GM18867 (cell line): Measurements from ENCODE around the gene COMMD3.
"Not testable (repeated sequence)": the region's sequence is repeated elsewhere in the genome, so short reads cannot be mapped to it uniquely, and the experiment has no call there.

Experiments used
- ATAC-seq: cut with Tn5 transposase; IDR thresholded peaks from one replicate; pipeline ENCODE4 v1.9.1; 2021; ENCODE audit warnings: mild to moderate bottlenecking, moderate library complexity; ENCODE audit not compliant: unreplicated experiment

Gene COMMD3

DNA sequence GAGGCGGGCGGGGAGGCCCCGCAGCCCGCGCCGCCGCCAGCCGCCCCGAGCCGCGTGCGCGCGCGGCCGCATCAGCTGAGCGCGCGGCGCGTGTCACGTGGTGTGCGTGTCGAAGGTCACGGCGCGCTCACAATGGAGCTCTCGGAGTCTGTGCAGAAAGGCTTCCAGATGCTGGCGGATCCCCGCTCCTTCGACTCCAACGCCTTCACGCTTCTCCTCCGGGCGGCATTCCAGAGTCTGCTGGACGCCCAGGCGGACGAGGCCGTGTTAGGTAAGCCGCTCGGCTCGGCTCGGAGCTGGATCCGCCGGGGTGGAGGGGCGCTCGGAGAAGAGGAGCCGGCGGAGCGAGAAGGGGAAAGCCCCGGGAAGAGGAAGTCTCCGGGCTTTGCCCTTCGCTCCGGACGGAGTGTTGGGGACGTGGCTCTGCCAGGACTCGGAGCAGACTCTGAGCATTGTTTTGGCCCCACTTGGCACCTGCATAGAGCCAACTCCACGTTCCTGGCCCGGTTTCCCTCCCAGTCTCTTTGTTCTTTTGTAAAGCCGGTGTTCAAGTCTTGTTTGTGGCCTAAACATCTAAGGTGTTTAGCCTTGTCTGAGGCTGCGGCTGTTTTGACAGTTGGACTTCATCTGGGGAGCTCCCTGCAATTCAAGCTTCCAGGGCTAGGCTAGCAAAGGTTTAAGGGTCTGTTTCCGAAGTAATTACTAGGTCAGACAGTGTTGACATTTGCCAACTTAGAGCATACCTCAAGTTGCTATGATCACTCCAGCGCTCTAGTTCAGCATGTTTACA, at the start of gene COMMD3:
Gene COMMD3, plus strand, starts transcription at position 103 of the 790 bp plus-strand sequence. Its CDS starts 30 bp downstream, at position 133.
- ATAC-seq, result peak; percentile 57

- no peak for ATAC-seq
Observed at GRCh38 chr10:22268503-22268902, 47.7 kb upstream of the COMMD3 start.

DNA sequence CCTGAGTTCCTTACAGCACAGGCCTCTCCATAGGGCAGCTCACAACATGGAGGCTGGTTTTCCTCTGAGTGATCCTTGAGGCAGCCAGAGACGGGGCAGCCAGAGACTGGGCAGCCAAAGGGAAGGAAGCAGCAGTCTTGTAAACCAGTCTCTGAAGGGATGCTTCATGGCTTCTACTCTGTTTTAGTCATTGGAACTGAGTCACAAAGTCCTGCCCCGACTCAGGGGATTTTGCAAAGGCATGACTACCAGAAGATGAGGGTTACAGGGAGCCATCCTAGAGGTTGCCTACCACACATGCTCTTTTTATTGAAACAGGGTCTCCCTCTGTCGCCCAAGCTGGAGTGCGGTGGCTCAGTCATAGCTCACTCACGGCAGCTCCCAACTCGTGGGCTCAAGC, 44.4 kb upstream of the COMMD3 start:
- no peak for ATAC-seq

GRCh38 chr10:22278441-22278782, 37.8 kb upstream of the COMMD3 start:
- no peak for ATAC-seq

GRCh38 chr10:22280078-22280477, 36.1 kb upstream of the COMMD3 start:
- no peak for ATAC-seq

DNA sequence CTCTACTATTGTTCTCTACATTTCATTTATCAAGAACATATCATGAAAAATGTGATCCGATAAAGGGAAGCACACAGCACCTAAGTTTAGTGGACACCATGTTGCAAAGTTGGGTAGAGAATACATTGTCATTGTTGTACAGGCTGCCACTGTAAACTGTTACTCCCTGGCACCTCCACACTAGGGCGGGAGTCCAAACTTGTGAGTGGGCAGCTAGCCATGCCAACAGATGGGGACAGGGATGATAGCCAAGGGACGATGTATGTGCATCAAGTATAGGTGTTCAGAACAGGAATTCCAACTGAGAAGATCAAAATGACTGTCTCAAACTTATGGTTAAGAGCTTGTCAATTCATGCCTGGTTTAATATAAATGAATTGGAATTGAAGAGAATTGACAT, 31.1 kb upstream of the COMMD3 start:
- no peak for ATAC-seq

GRCh38 chr10:22293747-22294404, 22.3 kb upstream of the COMMD3 start:
- no peak for ATAC-seq

- no peak for ATAC-seq
Observed at GRCh38 chr10:22294694-22295093, 21.5 kb upstream of the COMMD3 start.

DNA sequence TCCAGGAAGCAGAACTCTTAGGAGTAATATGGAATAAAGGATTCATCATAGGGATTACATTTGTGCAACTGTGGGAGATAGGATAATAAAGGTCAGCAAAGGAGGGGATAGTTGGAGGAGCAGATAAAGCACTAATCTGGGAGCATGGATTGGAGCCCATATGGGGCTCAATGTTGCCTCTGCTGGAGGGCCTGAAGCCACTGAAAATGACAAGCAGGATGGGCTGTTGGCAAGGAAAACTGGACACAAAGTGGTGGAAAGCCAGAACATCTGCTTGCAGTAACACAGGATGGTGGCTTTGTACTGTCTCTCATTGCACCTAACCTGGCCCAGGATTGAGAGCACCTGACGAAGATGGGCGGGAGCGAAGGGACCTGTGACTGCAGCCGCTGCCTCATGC, 15.0 kb upstream of the COMMD3 start:
- ATAC-seq, result no peak

GRCh38 chr10:22303461-22303860, 12.7 kb upstream of the COMMD3 start:
- no peak for ATAC-seq

DNA sequence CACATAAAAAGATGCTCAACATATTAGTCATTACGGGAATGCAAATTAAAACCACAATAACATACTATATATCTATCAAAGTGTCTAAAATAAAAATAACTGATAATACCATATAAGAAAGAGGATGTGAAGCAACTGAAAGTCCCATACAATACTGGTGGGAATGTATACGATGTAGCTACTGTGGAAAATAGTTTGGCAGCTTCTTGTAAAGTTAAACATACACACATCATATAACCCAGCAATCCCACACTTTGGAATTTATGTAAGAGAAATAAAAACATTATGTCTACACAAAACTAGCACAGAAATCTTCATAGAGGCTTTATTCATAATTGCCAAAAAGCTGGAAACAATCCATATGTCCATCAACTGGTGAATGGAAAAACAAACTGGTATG, 10.5 kb upstream of the COMMD3 start:
- no peak for ATAC-seq

- peak; percentile 97 for ATAC-seq
Observed at GRCh38 chr10:22308390-22308789, 7.8 kb upstream of the COMMD3 start.

DNA sequence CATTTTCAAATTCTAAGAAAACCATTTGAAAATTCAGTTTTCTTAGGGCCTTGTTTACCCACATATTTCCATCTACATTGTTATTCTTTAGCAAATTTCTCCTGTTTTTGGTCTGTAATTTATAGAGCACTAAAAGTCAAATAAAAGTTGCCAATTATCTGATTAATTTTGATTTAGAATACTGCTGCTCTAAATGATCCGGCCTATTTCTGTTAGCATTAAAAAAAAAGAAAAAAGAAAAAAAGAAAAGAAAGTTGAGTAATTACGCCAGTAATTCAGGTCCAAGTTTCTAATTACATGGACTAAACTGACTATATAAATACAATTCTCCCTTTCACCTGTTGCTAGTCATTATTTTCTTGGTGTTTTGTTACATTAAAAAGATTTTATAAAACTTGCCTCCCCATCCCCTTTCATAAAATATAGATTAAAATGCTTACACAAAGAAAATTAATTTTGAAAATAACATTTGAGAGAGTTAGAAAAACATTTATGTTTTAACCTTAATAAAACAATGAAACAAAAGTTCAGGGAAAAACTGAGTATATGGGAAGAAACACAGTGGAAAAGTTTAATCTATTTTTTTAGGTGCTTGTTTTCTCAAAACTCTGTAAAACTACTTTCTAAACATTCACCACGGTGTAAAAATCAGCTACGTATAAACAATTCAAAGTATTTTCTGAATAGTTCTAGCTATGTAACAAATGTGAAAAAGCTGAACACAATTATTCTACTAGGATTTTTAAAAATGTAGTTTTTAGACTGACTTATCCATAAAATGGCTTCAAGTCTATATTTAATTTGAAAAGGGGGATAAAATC, 6.8 kb upstream of the COMMD3 start:
- no peak for ATAC-seq

DNA sequence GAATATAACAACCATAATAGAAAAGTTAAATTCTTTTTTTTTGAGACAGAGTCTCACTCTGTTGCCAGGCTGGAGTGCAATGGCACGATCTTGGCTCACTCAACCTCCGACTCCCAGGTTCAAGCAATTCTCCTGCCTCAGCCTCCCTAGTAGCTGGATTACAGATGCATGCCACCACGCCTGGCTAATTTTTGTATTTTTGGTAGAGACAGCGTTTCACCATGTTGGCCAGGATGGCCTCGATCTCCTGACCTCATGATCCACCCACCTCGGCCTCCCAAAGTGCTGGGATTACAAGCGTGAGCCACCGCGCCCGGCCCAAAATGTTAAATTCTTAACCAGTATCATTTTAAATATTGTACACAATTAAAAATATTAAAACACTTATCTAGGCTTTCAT, 6.2 kb upstream of the COMMD3 start:
- not testable (repeated sequence) for ATAC-seq

- no peak for ATAC-seq
Observed at GRCh38 chr10:22310928-22311327, 5.3 kb upstream of the COMMD3 start.

DNA sequence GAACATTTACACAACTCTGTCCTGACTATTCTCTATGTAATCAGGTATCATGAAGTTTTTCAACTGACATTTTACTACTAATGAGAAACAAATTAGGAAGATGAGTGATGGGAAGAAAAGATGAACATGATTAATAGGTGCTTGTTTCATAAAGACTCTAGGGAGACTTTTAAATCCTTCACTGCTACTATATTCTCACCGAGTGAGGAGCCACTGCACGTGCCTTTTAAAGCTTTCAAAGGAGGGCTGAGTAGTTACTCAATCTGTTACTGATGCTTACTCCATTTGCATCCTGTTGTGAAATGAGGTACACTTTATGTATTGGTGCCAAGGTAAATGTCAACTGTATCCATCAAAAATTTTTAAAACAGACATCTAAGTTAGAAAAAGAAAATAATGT, 1.3 kb upstream of the COMMD3 start:
- ATAC-seq, result no peak

- ATAC-seq, result peak; percentile 16
Observed at GRCh38 chr10:22315455-22316285, 518 bp upstream of the COMMD3 start.

- ATAC-seq, result peak; percentile 27
Observed at GRCh38 chr10:22317076-22317370, 835 bp downstream of the COMMD3 start.

DNA sequence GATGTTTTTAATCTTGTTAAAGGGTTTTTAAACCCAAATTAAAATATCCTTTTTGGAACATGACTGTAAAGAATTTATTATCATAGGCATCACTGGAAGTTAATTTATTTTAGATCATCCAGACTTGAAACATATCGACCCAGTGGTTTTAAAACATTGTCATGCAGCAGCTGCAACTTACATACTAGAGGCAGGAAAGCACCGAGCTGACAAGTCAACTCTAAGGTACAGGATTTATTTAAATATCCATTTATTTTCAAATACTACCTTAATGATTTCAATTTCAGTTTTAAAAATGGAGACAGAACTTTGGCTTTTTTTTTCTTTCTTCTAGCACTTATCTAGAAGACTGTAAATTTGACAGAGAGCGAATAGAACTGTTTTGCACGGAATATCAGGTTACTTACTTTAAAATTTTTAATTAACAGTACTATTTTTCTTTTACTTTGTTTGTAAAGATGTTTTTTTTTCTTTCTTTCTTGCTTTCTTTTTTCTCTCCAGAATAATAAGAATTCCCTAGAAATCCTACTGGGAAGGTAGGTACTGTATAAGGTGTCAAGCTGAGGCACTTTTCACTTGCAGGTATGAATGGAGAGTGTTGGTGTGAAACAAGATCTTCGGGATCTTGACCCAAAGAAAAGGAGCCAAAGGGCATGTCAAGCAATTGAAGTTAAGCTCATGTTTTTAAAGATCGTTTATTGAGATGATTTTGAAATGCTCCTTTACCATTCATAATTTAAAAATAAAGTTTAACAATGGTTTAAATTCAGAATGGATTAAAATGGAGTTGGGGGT, 1.8 kb downstream of the COMMD3 start:
- ATAC-seq, result no peak

GRCh38 chr10:22318772-22319171, 2.6 kb downstream of the COMMD3 start:
- no peak for ATAC-seq
